Right atrium auricular region (tissue), 2 donors: ENCODE measurements around the gene PPP2R2B. TPM values are rescaled to one million over a fixed set of nuclear protein-coding genes. Genes with fewer than 3 reads are reported as not detected.

Experiments
- DNase-seq: peaks from one replicate; pipeline ENCODE4 v3.0.0-alpha.2; 2019; ENCODE audit warnings: low spot score
- H3K27ac ChIP-seq, 2 donors: fragments of 200-600 bp; sonication (generic); 1 replicate in 1 of 2; 2 replicates in 1 of 2; pipeline ENCODE4 v1.5.1; 2016 to 2019
- H3K27me3 ChIP-seq, 2 donors: fragments of 200-600 bp; sonication (generic); one replicate each; pipeline versions ENCODE4 v1.5.1 to v1.6.0; 2017 to 2019
- H3K36me3 ChIP-seq: fragments of 200-600 bp; sonication (generic); one replicate; pipeline ENCODE4 v1.5.1; 2016
- H3K4me1 ChIP-seq, 2 donors: fragments of 200-600 bp; sonication (generic); one replicate each; pipeline versions ENCODE4 v1.5.1 to v1.6.0; 2017 to 2019
- H3K4me3 ChIP-seq, 2 donors: fragments of 200-600 bp; sonication (generic); 1 replicate in 1 of 2; 2 replicates in 1 of 2; pipeline ENCODE4 v1.5.1; 2017 to 2019; ENCODE audit warnings: mild to moderate bottlenecking in 1 of 2, moderate library complexity in 1 of 2
- H3K9me3 ChIP-seq, 2 donors: fragments of 200-600 bp; sonication (generic); one replicate each; pipeline ENCODE4 v1.5.1; 2019
- total RNA-seq, 2 donors: library from RNA; depleted of rRNA; stranded (reverse); fragments of >200 nt; gene quantifications; one replicate each; pipeline ENCODE4 v1.1.0, GENCODE V29; 2016
- TF ChIP-seq, protein P1 (sequence below), 2 donors: fragments of 200-600 bp; sonication (generic); IDR thresholded peaks; one replicate each; pipeline ENCODE4 v1.5.1; 2019; ENCODE audit warnings: antibody characterized with exemption in 2 of 2

PPP2R2B gene
- total RNA-seq, 2 donors from 2014 or later = 1.6 to 12.4 TPM

- Histone ChIP-seq H3K27me3 (no peaks in the 10 kb centered on the region), H3K27ac (no peak overlapping the region), H3K4me3 (no peak overlapping the region), H3K9me3 (no peaks in the 10 kb centered on the region), H3K36me3 (no peaks in the 10 kb centered on the region), H3K4me1 (no peaks in the 10 kb centered on the region)
- no peak for DNase-seq
- TF ChIP-seq, protein P1, sequence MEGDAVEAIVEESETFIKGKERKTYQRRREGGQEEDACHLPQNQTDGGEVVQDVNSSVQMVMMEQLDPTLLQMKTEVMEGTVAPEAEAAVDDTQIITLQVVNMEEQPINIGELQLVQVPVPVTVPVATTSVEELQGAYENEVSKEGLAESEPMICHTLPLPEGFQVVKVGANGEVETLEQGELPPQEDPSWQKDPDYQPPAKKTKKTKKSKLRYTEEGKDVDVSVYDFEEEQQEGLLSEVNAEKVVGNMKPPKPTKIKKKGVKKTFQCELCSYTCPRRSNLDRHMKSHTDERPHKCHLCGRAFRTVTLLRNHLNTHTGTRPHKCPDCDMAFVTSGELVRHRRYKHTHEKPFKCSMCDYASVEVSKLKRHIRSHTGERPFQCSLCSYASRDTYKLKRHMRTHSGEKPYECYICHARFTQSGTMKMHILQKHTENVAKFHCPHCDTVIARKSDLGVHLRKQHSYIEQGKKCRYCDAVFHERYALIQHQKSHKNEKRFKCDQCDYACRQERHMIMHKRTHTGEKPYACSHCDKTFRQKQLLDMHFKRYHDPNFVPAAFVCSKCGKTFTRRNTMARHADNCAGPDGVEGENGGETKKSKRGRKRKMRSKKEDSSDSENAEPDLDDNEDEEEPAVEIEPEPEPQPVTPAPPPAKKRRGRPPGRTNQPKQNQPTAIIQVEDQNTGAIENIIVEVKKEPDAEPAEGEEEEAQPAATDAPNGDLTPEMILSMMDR (IDR thresholded peaks at IDR 0.05) = no peak
These were observed 218.6 kb downstream of the PPP2R2B start for GRCh38 chr5:146659961-146660360.

DNA sequence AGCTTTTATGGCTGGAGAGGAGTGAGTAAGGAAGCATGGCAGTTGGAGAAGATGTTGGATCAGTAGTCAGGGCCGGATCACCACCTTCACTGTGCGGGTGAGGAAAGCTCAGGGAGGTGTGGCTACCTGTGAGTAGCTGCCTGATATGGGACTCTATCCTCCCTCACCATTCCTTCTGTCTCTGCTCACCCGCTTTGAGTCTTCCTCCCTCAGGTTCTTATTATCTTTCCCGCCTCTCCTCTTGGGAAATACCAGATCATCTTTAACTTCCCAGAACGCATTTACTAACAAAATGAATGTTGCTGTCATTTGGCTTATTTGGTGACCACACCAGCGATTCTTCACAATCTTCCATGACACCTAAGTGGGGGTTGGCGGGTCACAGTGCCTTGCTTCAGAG, 221.9 kb downstream of the PPP2R2B start:
- no peak for DNase-seq
- TF ChIP-seq, protein P1 (IDR thresholded peaks at IDR 0.05) = no peak
- Histone ChIP-seq H3K4me3 (no peak overlapping the region), H3K27me3 (no peaks in the 10 kb centered on the region), H3K27ac (no peak overlapping the region), H3K9me3 (no peaks in the 10 kb centered on the region), H3K4me1 (no peaks in the 10 kb centered on the region), H3K36me3 (no peaks in the 10 kb centered on the region)

DNA sequence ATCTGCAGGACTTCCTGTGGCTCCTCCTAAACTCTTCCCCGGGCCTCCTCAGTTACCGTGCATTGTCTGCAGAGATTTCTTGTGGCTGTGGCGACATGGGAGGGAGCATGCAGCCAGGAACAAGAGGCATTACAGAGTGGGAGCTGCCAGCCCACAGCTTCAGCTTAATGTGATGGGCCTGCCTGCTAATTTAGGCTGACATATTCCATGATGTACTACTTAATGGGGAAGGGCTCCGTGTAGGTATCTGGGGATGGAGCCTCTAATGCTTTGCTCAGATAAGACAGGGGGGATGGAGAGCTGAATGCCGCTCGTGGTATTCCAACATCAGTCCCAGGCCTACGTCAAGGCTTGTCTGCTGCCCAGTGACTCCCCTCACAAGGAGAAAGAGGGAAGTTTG, 225.0 kb downstream of the PPP2R2B start:
- Histone ChIP-seq H3K27ac (no peak overlapping the region), H3K4me3 (no peak overlapping the region), H3K27me3 (no peaks in the 10 kb centered on the region), H3K4me1 (no peaks in the 10 kb centered on the region), H3K36me3 (no peaks in the 10 kb centered on the region), H3K9me3 (no peaks in the 10 kb centered on the region)
- DNase-seq = no peak
- TF ChIP-seq, protein P1 (IDR thresholded peaks at IDR 0.05) = no peak

GRCh38 chr5:146652547-146652946, 226.0 kb downstream of the PPP2R2B start:
- H3K27me3 ChIP-seq = no peaks in the 10 kb centered on the region
- no peak overlapping the region for H3K27ac ChIP-seq
- DNase-seq = no peak
- H3K36me3 ChIP-seq = no peaks in the 10 kb centered on the region
- no peaks in the 10 kb centered on the region for H3K9me3 ChIP-seq
- H3K4me1 ChIP-seq = no peaks in the 10 kb centered on the region
- no peak overlapping the region for H3K4me3 ChIP-seq
- TF ChIP-seq, protein P1 (IDR thresholded peaks at IDR 0.05) = no peak

- no peak for DNase-seq
- H3K36me3 ChIP-seq = no peaks in the 10 kb centered on the region
- H3K27ac ChIP-seq = no peak overlapping the region
- TF ChIP-seq, protein P1 (IDR thresholded peaks at IDR 0.05) = no peak
- H3K4me1 ChIP-seq = no peaks in the 10 kb centered on the region
- H3K9me3 ChIP-seq = no peaks in the 10 kb centered on the region
- no peak overlapping the region for H3K4me3 ChIP-seq
- no peaks in the 10 kb centered on the region for H3K27me3 ChIP-seq
These were observed 230.8 kb downstream of the PPP2R2B start for GRCh38 chr5:146647656-146648199.

DNA sequence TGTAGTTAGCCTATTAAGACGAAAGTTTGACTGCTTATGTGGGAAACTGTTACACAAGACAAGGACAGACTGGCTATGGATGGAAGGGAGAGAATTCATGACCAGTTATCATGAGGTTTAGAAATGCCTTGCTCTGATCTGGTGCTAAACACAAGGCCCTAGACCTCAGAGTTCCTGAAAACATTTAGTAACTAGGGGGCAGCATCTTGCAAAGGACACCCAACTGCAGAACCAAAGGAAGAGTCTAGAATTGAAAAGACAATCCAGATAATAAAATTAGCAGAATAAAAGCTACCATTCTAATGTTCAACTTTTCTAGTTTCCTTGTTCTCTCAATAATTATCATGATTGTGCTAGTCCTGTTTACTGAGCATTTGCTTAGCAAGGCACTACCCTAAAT, 232.1 kb downstream of the PPP2R2B start:
- no peak for DNase-seq
- no peak overlapping the region for H3K4me3 ChIP-seq
- no peaks in the 10 kb centered on the region for H3K36me3 ChIP-seq
- no peaks in the 10 kb centered on the region for H3K27me3 ChIP-seq
- TF ChIP-seq, protein P1 (IDR thresholded peaks at IDR 0.05) = no peak
- no peak overlapping the region for H3K27ac ChIP-seq
- no peaks in the 10 kb centered on the region for H3K9me3 ChIP-seq
- H3K4me1 ChIP-seq = no peaks in the 10 kb centered on the region
